ENCODE measurements around the gene CGB2.
"Not testable (repeated sequence)": the region's sequence is repeated elsewhere in the genome, so short reads cannot be mapped to it uniquely, and the experiment has no call there.

The CGB2 gene

DNA sequence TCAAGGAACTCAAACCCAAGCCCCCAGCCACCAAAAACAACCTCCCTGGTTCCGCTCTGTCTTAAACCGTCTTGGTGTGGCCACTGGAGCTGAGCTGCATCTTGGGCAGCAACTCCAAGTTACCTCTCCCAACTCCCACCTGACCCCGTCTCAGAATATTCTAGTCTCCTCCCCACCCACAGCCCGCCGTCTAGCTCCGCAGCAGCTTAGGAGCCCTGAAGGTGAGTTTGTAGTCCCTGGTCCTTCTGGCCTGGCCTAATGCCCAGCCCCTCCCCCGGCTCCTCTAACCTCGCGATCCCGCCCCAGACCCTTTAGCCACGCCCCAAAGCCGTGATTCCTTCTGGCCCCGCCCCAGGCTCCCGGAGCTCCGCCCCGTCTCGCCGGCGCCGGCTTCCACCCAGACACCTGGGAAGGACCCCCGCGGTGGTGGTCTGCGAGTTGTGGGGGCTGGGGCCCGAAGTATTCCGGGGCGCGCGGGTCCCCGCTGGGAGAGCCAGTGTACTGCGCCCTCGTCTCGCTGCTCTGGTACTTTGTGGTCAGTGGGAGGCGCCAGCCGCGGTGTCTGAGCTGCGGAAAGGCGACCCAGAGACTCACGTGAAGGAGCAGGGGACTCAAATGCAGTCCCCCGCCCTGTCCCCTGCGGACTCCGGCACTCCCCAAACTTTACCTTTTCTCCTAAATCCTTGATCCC is 12.3 kb upstream of the CGB2 start:
- peak overlapping the region; percentile 64 for H3K27ac ChIP-seq (ENCODE audit: poor library complexity, severe bottlenecking)
- DNase-seq (ENCODE audit: low spot score) (peak; percentile 84), ATAC-seq (ENCODE audit: low read depth) (peak; percentile 63)
- H3K4me3 ChIP-seq (ENCODE audit: severe bottlenecking) = peak overlapping the region; percentile 41
- no peaks in the 10 kb centered on the region for H3K4me1 ChIP-seq (ENCODE audit: insufficient read depth, poor library complexity, severe bottlenecking)
- H3K27me3 ChIP-seq (ENCODE audit: insufficient read depth, poor library complexity, severe bottlenecking) = no peaks in the 10 kb centered on the region
- no peaks in the 10 kb centered on the region for H3K9me3 ChIP-seq (ENCODE audit: severe bottlenecking)
- peaks cover 7% of the 10 kb centered on the region for H3K36me3 ChIP-seq (ENCODE audit: low read depth)
- TF ChIP-seq CTCF (IDR thresholded peaks at IDR 0.05; ENCODE audit: poor library complexity, severe bottlenecking) = peak; percentile 11

DNA sequence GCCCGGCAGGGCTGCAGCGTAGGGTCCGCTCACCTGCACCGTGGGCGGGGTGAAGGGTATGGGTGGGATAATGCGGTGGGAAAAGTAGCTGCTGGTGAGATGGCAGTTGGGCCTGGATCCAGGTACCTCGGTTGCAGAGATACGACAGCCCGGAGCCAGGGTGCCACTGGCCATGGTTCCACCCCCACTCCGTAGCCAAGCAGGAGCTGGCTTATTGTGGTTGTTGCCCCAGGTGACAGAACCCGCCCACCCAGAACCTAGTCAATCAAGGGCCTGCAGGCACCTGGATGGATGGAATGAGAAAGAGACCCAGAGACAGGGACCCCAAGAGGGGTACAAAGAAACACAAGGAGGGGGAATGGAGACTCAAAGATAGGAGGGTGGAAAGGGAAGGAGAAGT is 11.3 kb upstream of the CGB2 start:
- Histone ChIP-seq H3K9me3 (ENCODE audit: severe bottlenecking) (no peaks in the 10 kb centered on the region), H3K27ac (ENCODE audit: poor library complexity, severe bottlenecking) (no peak overlapping the region), H3K27me3 (ENCODE audit: insufficient read depth, poor library complexity, severe bottlenecking) (no peaks in the 10 kb centered on the region), H3K4me1 (ENCODE audit: insufficient read depth, poor library complexity, severe bottlenecking) (no peaks in the 10 kb centered on the region), H3K4me3 (ENCODE audit: severe bottlenecking) (no peak overlapping the region), H3K36me3 (ENCODE audit: low read depth) (no peaks in the 10 kb centered on the region)
- DNase-seq (ENCODE audit: low spot score) (no peak), ATAC-seq (ENCODE audit: low read depth) (no peak)
- no peak for TF ChIP-seq CTCF (IDR thresholded peaks at IDR 0.05; ENCODE audit: poor library complexity, severe bottlenecking)

- Histone ChIP-seq H3K9me3 (ENCODE audit: severe bottlenecking) (no peaks in the 10 kb centered on the region), H3K4me1 (ENCODE audit: insufficient read depth, poor library complexity, severe bottlenecking) (no peaks in the 10 kb centered on the region), H3K27ac (ENCODE audit: poor library complexity, severe bottlenecking) (no peak overlapping the region), H3K36me3 (ENCODE audit: low read depth) (no peaks in the 10 kb centered on the region), H3K27me3 (ENCODE audit: insufficient read depth, poor library complexity, severe bottlenecking) (no peaks in the 10 kb centered on the region), H3K4me3 (ENCODE audit: severe bottlenecking) (no peak overlapping the region)
- ATAC-seq (ENCODE audit: low read depth) (no peak), DNase-seq (ENCODE audit: low spot score) (no peak)
- no peak for TF ChIP-seq CTCF (IDR thresholded peaks at IDR 0.05; ENCODE audit: poor library complexity, severe bottlenecking)
Measured at GRCh38 chr19:49020931-49021895, 10.5 kb upstream of the CGB2 start.

- H3K36me3 ChIP-seq (ENCODE audit: low read depth) = no peaks in the 10 kb centered on the region
- no peaks in the 10 kb centered on the region for H3K9me3 ChIP-seq (ENCODE audit: severe bottlenecking)
- no peak for DNase-seq (ENCODE audit: low spot score)
- TF ChIP-seq CTCF (IDR thresholded peaks at IDR 0.05; ENCODE audit: poor library complexity, severe bottlenecking) = no peak
- H3K27me3 ChIP-seq (ENCODE audit: insufficient read depth, poor library complexity, severe bottlenecking) = no peaks in the 10 kb centered on the region
- no peak for ATAC-seq (ENCODE audit: low read depth)
- H3K27ac ChIP-seq (ENCODE audit: poor library complexity, severe bottlenecking) = no peak overlapping the region
- no peak overlapping the region for H3K4me3 ChIP-seq (ENCODE audit: severe bottlenecking)
- no peaks in the 10 kb centered on the region for H3K4me1 ChIP-seq (ENCODE audit: insufficient read depth, poor library complexity, severe bottlenecking)
Measured at GRCh38 chr19:49022116-49022515, 9.6 kb upstream of the CGB2 start.

- not testable (repeated sequence) for H3K36me3 ChIP-seq (ENCODE audit: low read depth); H3K4me1 ChIP-seq (ENCODE audit: insufficient read depth, poor library complexity, severe bottlenecking); H3K4me3 ChIP-seq (ENCODE audit: severe bottlenecking); H3K27ac ChIP-seq (ENCODE audit: poor library complexity, severe bottlenecking); H3K27me3 ChIP-seq (ENCODE audit: insufficient read depth, poor library complexity, severe bottlenecking); ATAC-seq (ENCODE audit: low read depth); DNase-seq (ENCODE audit: low spot score); H3K9me3 ChIP-seq (ENCODE audit: severe bottlenecking)
Measured at GRCh38 chr19:49024233-49024632, 7.5 kb upstream of the CGB2 start, which contains the start of gene CGB3. CGB3 (minus strand) TSS chr19:49024333; CDS start chr19:49023971, 362 bp downstream.

DNA sequence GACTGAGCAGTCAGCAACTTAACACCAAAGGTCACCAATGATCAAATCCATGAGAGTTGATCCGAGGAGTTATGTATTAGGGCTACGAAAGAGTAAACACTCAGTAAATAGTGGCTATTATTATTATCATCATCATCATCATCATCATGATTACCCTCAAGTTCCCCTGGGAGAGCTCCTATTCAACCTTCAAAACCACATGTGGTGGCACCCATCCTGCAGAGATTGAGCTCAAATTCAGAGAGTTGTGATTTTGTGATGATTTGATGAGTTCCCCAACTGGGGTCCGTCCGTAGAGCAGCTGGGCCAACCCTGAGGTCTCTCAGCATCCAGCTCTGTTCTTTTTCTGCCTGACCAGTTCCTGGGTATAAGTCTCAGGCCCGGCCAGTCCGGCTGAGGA is 6.6 kb upstream of the CGB2 start:
- not testable (repeated sequence) for H3K27me3 ChIP-seq (ENCODE audit: insufficient read depth, poor library complexity, severe bottlenecking); ATAC-seq (ENCODE audit: low read depth); H3K27ac ChIP-seq (ENCODE audit: poor library complexity, severe bottlenecking); H3K4me1 ChIP-seq (ENCODE audit: insufficient read depth, poor library complexity, severe bottlenecking); H3K9me3 ChIP-seq (ENCODE audit: severe bottlenecking); DNase-seq (ENCODE audit: low spot score); H3K36me3 ChIP-seq (ENCODE audit: low read depth); H3K4me3 ChIP-seq (ENCODE audit: severe bottlenecking)

DNA sequence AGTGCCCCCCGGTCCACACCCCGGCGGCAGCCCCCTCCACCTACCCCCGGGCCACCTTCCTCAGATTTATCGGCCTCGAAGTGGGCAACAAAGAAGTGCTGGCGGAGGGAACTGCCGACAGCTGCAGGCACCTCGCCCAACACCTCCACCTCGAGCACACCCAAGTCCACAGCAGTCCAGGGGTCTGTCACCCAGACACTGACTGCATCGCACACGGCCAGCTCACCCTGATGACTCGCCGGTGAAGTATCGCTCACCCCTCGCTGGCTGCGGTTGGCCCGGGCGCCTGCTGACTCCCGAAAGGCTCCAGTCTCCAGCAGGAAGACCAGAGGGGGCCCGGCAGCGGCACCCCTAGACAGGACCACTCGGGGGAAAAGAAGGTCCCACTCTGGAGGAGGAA is 6.1 kb upstream of the CGB2 start:
- not testable (repeated sequence) for H3K27ac ChIP-seq (ENCODE audit: poor library complexity, severe bottlenecking); H3K9me3 ChIP-seq (ENCODE audit: severe bottlenecking); H3K4me1 ChIP-seq (ENCODE audit: insufficient read depth, poor library complexity, severe bottlenecking); H3K27me3 ChIP-seq (ENCODE audit: insufficient read depth, poor library complexity, severe bottlenecking); DNase-seq (ENCODE audit: low spot score); H3K4me3 ChIP-seq (ENCODE audit: severe bottlenecking); H3K36me3 ChIP-seq (ENCODE audit: low read depth)
- ATAC-seq (ENCODE audit: low read depth) = peak; percentile 40; the same call in 1 of the 3 replicates
